PC-9 (cell line): ENCODE data around the gene AFAP1L1. TPM values are rescaled to one million over a fixed set of nuclear protein-coding genes. Genes with fewer than 3 reads are reported as not detected.

Experiments used
- BruUV-seq: library from RNA; stranded (reverse); fragments of 400-500 nt; replicated peaks from 2 replicates; lab custom pipeline; 2021; lab: Mats Ljungman, UMichigan
- CTCF ChIA-PET: fragments of 300-600 bp; sonication (Branson Sonifier 250); formaldehyde crosslinking; loops from one replicate; lab custom pipeline; 2022; ENCODE audit warnings: antibody characterized with exemption; lab: Charles Lee
- POLR2A ChIA-PET: fragments of 300-600 bp; sonication (Branson Sonifier 250); formaldehyde crosslinking; loops from one replicate; lab custom pipeline; 2022; ENCODE audit warnings: antibody characterized with exemption; ENCODE audit not compliant: unreplicated experiment; lab: Charles Lee
- DNase-seq, 2 experiments: peaks; one replicate each; pipeline versions ENCODE4 v3.0.0 to v3.0.0-alpha.2; 2015 to 2022; ENCODE audit warnings: mixed read lengths in 1 of 2
- H2AFZ ChIP-seq: fragments of 200-600 bp; sonication (generic); 2 replicates; pipeline ENCODE4 v1.8.1; 2017; ENCODE audit warnings: antibody characterized with exemption
- H3F3A ChIP-seq: fragments of 200-600 bp; sonication (generic); 2 replicates; pipeline ENCODE4 v1.8.1; 2017; ENCODE audit warnings: antibody characterized with exemption, mild to moderate bottlenecking, low read depth; ENCODE audit not compliant: insufficient read depth
- H3K27ac ChIP-seq: fragments of 200-600 bp; sonication (generic); 2 replicates; pipeline ENCODE4 v1.6.1; 2016; ENCODE audit warnings: mixed run types
- H3K27me3 ChIP-seq: fragments of 200-600 bp; sonication (generic); 2 replicates; pipeline ENCODE4 v1.6.1; 2016; ENCODE audit warnings: low read depth, mixed run types; ENCODE audit not compliant: insufficient read depth
- H3K36me3 ChIP-seq: fragments of 200-600 bp; sonication (generic); 2 replicates; pipeline ENCODE4 v1.6.1; 2016; ENCODE audit warnings: low read depth, mixed run types
- H3K4me1 ChIP-seq: fragments of 200-600 bp; sonication (generic); replicated peaks from 2 replicates; pipeline ENCODE4 v1.6.1; 2016; ENCODE audit warnings: mixed run types; ENCODE audit not compliant: insufficient read depth
- H3K4me2 ChIP-seq: fragments of 200-600 bp; sonication (generic); 2 replicates; pipeline ENCODE4 v1.6.1; 2017; ENCODE audit warnings: mixed run types
- H3K4me3 ChIP-seq: fragments of 200-600 bp; sonication (generic); 2 replicates; pipeline ENCODE4 v1.6.1; 2016; ENCODE audit warnings: mixed run types
- H3K79me2 ChIP-seq: fragments of 200-600 bp; sonication (generic); 2 replicates; pipeline ENCODE4 v1.6.1; 2017; ENCODE audit warnings: low read depth, mixed run types
- H3K9me2 ChIP-seq: fragments of 200-600 bp; sonication (generic); 2 replicates; pipeline ENCODE4 v1.8.1; 2017; ENCODE audit warnings: mild to moderate bottlenecking; ENCODE audit not compliant: insufficient read depth
- H3K9me3 ChIP-seq: fragments of 200-600 bp; sonication (generic); 2 replicates; pipeline ENCODE4 v1.8.1; 2016; ENCODE audit warnings: low read depth; ENCODE audit not compliant: insufficient read depth
- H4K20me1 ChIP-seq: fragments of 200-600 bp; sonication (generic); 2 replicates; pipeline ENCODE4 v1.8.1; 2017; ENCODE audit not compliant: insufficient read depth
- CTCF ChIP-seq: fragments of 200-600 bp; sonication (generic); conservative IDR thresholded peaks from 2 replicates; pipeline ENCODE4 v1.6.1; 2017; ENCODE audit warnings: mixed run types, antibody characterized with exemption, mild to moderate bottlenecking, moderate library complexity
- EZH2 ChIP-seq: fragments of 200-600 bp; sonication (generic); IDR thresholded peaks from 2 replicates; pipeline ENCODE4 v1.8.0; 2017; ENCODE audit warnings: antibody characterized with exemption, low read depth
- intact Hi-C: fragments of 100-400 bp; cut with micrococcal nuclease; formaldehyde crosslinking; loops from one replicate; pipeline ENCODE4 v1.10.0; 2022; ENCODE audit not compliant: unreplicated experiment
- total RNA-seq: library from RNA; stranded (reverse); gene quantifications from 2 replicates; pipeline ENCODE4 v1.2.3, GENCODE V29; 2021

The AFAP1L1 gene
- total RNA-seq, 1 experiment from 2014 or later = 9.6 TPM

- no peak overlapping the region for H2AFZ ChIP-seq
- H3K4me3 ChIP-seq = no peak overlapping the region
- H3K4me2 ChIP-seq = no peak overlapping the region
- DNase-seq = no peak
- H3K9me3 ChIP-seq = no peaks in the 10 kb centered on the region
- no peaks in the 10 kb centered on the region for H3K79me2 ChIP-seq
- intact Hi-C loops = loop anchor here (1.0 to 5.0 kb wide), 7 partner anchors 51 to 461 kb away; partner anchors contain the start of gene AFAP1L1
- no TSS peak for BruUV-seq
- no peaks in the 10 kb centered on the region for H3K36me3 ChIP-seq
- peaks cover 8% of the 10 kb centered on the region; the same call in 1 of the 2 replicates for H3F3A ChIP-seq
- no peaks in the 10 kb centered on the region for H3K9me2 ChIP-seq
- H3K27me3 ChIP-seq = no peaks in the 10 kb centered on the region
- H4K20me1 ChIP-seq = no peaks in the 10 kb centered on the region
- no peak overlapping the region for H3K27ac ChIP-seq
- ChIA-PET POLR2A (interaction anchor here (0.6 kb wide), 1 partner anchor 197 kb away, joined by 3 read pairs; no protein-coding TSS in a partner anchor), CTCF (interaction anchor here (0.7 to 2.0 kb wide), 9 partner anchors 10 to 251 kb away, joined by 3 to 12 read pairs (median 4); partner anchors contain the start of genes GRPEL2 and PCYOX1L)
- no peaks in the 10 kb centered on the region for H3K4me1 ChIP-seq
- no peak for TF ChIP-seq EZH2
- TF ChIP-seq CTCF = no peak
Observed at GRCh38 chr5:149367972-149368645, 96.5 kb downstream of the AFAP1L1 start.

- POLR2A ChIA-PET = interaction anchor here (0.5 to 0.6 kb wide), 2 partner anchors 404 to 1408 kb away, joined by 3 read pairs; partner anchors contain the start of gene SMIM3
- H3K9me3 ChIP-seq = no peaks in the 10 kb centered on the region
- intact Hi-C loops = loop anchor here (1.0 to 2.0 kb wide), 2 partner anchors 54 to 636 kb away; no protein-coding TSS in a partner anchor
- H3K4me2 ChIP-seq = no peak overlapping the region
- TF ChIP-seq CTCF = no peak
- TF ChIP-seq EZH2 = no peak
- H3K4me1 ChIP-seq = no peaks in the 10 kb centered on the region
- no peaks in the 10 kb centered on the region for H4K20me1 ChIP-seq
- no peaks in the 10 kb centered on the region for H3K27me3 ChIP-seq
- H3K9me2 ChIP-seq = no peaks in the 10 kb centered on the region
- H3K27ac ChIP-seq = no peak overlapping the region
- H3K79me2 ChIP-seq = no peaks in the 10 kb centered on the region
- BruUV-seq = no TSS peak
- H3K4me3 ChIP-seq = no peak overlapping the region
- CTCF ChIA-PET = interaction anchor here (0.6 to 1.3 kb wide), 2 partner anchors 11 to 406 kb away, joined by 3 to 6 read pairs; no protein-coding TSS in a partner anchor
- H3F3A ChIP-seq = peaks cover 3% of the 10 kb centered on the region; the same call in 1 of the 2 replicates
- DNase-seq = no peak
- H2AFZ ChIP-seq = no peak overlapping the region
- H3K36me3 ChIP-seq = no peaks in the 10 kb centered on the region
Observed at GRCh38 chr5:149370878-149371277, 99.2 kb downstream of the AFAP1L1 start.

GRCh38 chr5:149371296-149371962, 99.8 kb downstream of the AFAP1L1 start:
- intact Hi-C loops = loop anchor here (1.0 to 2.0 kb wide), 2 partner anchors 54 to 637 kb away; no protein-coding TSS in a partner anchor
- H3K9me3 ChIP-seq = no peaks in the 10 kb centered on the region
- H3K4me1 ChIP-seq = no peaks in the 10 kb centered on the region
- no peaks in the 10 kb centered on the region for H3K36me3 ChIP-seq
- H3K9me2 ChIP-seq = no peaks in the 10 kb centered on the region
- TF ChIP-seq EZH2 = no peak
- TF ChIP-seq CTCF = peak; percentile 79
- H3F3A ChIP-seq = peaks cover 3% of the 10 kb centered on the region; the same call in 1 of the 2 replicates
- ChIA-PET CTCF (interaction anchor here (0.6 to 1.3 kb wide), 6 partner anchors 8 to 594 kb away, joined by 3 to 7 read pairs (median 6); partner anchors contain the start of gene PCYOX1L), POLR2A (no interaction called here)
- H3K4me2 ChIP-seq = no peak overlapping the region
- no peak overlapping the region for H3K27ac ChIP-seq
- H3K27me3 ChIP-seq = no peaks in the 10 kb centered on the region
- no peak overlapping the region for H2AFZ ChIP-seq
- BruUV-seq = no TSS peak
- no peak overlapping the region for H3K4me3 ChIP-seq
- H3K79me2 ChIP-seq = no peaks in the 10 kb centered on the region
- H4K20me1 ChIP-seq = no peaks in the 10 kb centered on the region
- DNase-seq = peak; percentile 41 to 70
